Measurements from ENCODE around the gene USP2. TPM values are rescaled to one million over a fixed set of nuclear protein-coding genes. Genes with fewer than 3 reads are reported as not detected.

USP2 gene
- total and polyA plus RNA-seq, 2 of the 8 experiments (the other 6 are each of a cell fraction or from before 2014, with no cell fraction given) = 2.2 to 6.9 TPM

GRCh38 chr11:119309411-119309810 lies 72.1 kb downstream of the USP2 start:
- no peak overlapping the region for H3K4me2 ChIP-seq (ENCODE audit: insufficient read depth in 1 of 2, low read depth in 2 of 2, low read length in 2 of 2)
- no peak overlapping the region for H3K14ac ChIP-seq (ENCODE audit: insufficient read length)
- H4K5ac ChIP-seq (ENCODE audit: insufficient read length, low read depth, low read length) = no peak overlapping the region
- H3K79me2 ChIP-seq (ENCODE audit: control insufficient read depth in 1 of 2, insufficient read depth in 2 of 2, low read length in 2 of 2) = no peaks in the 10 kb centered on the region
- H3K9me3 ChIP-seq (ENCODE audit: insufficient read depth in 2 of 2, low read depth in 1 of 2, low read length in 1 of 2) = no peaks in the 10 kb centered on the region
- H2BK12ac ChIP-seq (ENCODE audit: low read depth, low read length) = no peak overlapping the region
- no peaks in the 10 kb centered on the region for H3K79me1 ChIP-seq (ENCODE audit: low read depth, low read length)
- DNase-seq (ENCODE audit: low read depth in 1 of 2, low spot score in 2 of 2) = no peak
- no peak for FAIRE-seq
- no peak overlapping the region for H3K23ac ChIP-seq (ENCODE audit: insufficient read length)
- peaks cover 0 to 3% (median 1%) of the 10 kb centered on the region in 4 experiments; a peak in 2 of 7 replicates for H3K27me3 ChIP-seq (replicated peaks in 1 of 4; ENCODE audit: control insufficient read depth in 3 of 4, extremely low read depth in 1 of 4, insufficient read depth in 3 of 4, low read length in 3 of 4)
- no peak overlapping the region for H3K27ac ChIP-seq (ENCODE audit: low read depth, low read length)
- H4K91ac ChIP-seq (replicated peaks; ENCODE audit: insufficient read length, low read length) = no peak overlapping the region
- no peak overlapping the region for H2BK15ac ChIP-seq (ENCODE audit: low read length)
- H3K18ac ChIP-seq (ENCODE audit: extremely low read depth, low read length) = no peak overlapping the region
- CTCF ChIA-PET (ENCODE audit: partially characterized antibody) = interaction anchor here (1.4 to 13.8 kb wide), 7 partner anchors 9 to 207 kb away, joined by 3 to 174 read pairs (median 4); no protein-coding TSS in a partner anchor
- 90% methylated on average over 11 of the region's 11 CpGs; no CpG with 5 or more reads in 1 of the 2 experiments for WGBS, 2 experiments (ENCODE audit: extremely low coverage in 1 of 2, insufficient coverage in 1 of 2, insufficient read length in 1 of 2, insufficient replicate concordance in 2 of 2, low coverage in 1 of 2, low lambda C conversion rate in 2 of 2, missing lambda C conversion rate in 1 of 2)
- no peak overlapping the region for H2AK5ac ChIP-seq (ENCODE audit: low read depth, low read length)
- H4K20me1 ChIP-seq (replicated peaks in 1 of 2; ENCODE audit: control insufficient read depth in 1 of 2, insufficient read depth in 2 of 2, low read length in 2 of 2) = peaks cover 4 to 6% of the 10 kb centered on the region in 2 experiments
- TF ChIP-seq BRCA1 (IDR thresholded peaks at IDR 0.05; ENCODE audit: low read depth, low read length) (no peak), BACH1 (IDR thresholded peaks at IDR 0.05; ENCODE audit: low read length) (no peak), TCF12 (IDR thresholded peaks at IDR 0.05; ENCODE audit: low read depth, low read length) (no peak), RNF2 (IDR thresholded peaks at IDR 0.05; ENCODE audit: borderline replicate concordance, low read depth, low read length, missing control alignments, poor library complexity, severe bottlenecking) (no peak), KDM1A (IDR thresholded peaks at IDR 0.05; ENCODE audit: borderline replicate concordance, low read length) (no peak), TEAD4 (IDR thresholded peaks at IDR 0.05; ENCODE audit: low read depth, low read length) (no peak)
- no peak overlapping the region for H3K9ac ChIP-seq (replicated peaks in 1 of 4; ENCODE audit: extremely low read depth in 1 of 4, low read depth in 3 of 4, low read length in 3 of 4)
- H2BK5ac ChIP-seq (ENCODE audit: low read depth, low read length) = no peak overlapping the region
- no peaks in the 10 kb centered on the region for H3K23me2 ChIP-seq (ENCODE audit: low read depth, low read length)
- no peak overlapping the region for H3K56ac ChIP-seq (replicated peaks; ENCODE audit: insufficient read length, low read depth, low read length)
- no peak overlapping the region for H3K4me3 ChIP-seq (ENCODE audit: extremely low read depth in 1 of 4, insufficient read depth in 2 of 4, low read depth in 3 of 4, low read length in 4 of 4)
- no peak overlapping the region for H3K4ac ChIP-seq (replicated peaks; ENCODE audit: insufficient read length, low read depth, low read length)
- H3K4me1 ChIP-seq (replicated peaks in 1 of 4; ENCODE audit: control insufficient read depth in 3 of 4, insufficient read depth in 4 of 4, low read length in 3 of 4) = peaks cover 0 to under 1% (median 0%) of the 10 kb centered on the region in 4 experiments; a peak in 1 of 7 replicates
- no peak overlapping the region for H2BK120ac ChIP-seq (replicated peaks; ENCODE audit: low read depth, low read length)
- POLR2A ChIA-PET (ENCODE audit: partially characterized antibody) = interaction anchor here (0.6 to 5.6 kb wide), 5 partner anchors 8 to 213 kb away, joined by 3 to 44 read pairs (median 3); partner anchors contain the start of gene MCAM
- no peak overlapping the region for H2AFZ ChIP-seq (ENCODE audit: low read length)
- H2BK20ac ChIP-seq (ENCODE audit: low read length) = no peak overlapping the region
- no peak overlapping the region; the same call in 1 of the 2 replicates for H4K8ac ChIP-seq (ENCODE audit: extremely low read depth, insufficient read depth, low read length)
- peaks cover 0 to 25% (median 3%) of the 10 kb centered on the region in 4 experiments; a peak in 5 of 8 replicates for H3K36me3 ChIP-seq (ENCODE audit: control insufficient read depth in 2 of 4, insufficient read depth in 4 of 4, low read length in 3 of 4)
